Measurements from ENCODE around the gene OPTN.
"Not testable (repeated sequence)": the region's sequence is repeated elsewhere in the genome, so short reads cannot be mapped to it uniquely, and the experiment has no call there.

The OPTN gene

GRCh38 chr10:13087986-13088618 lies 11.9 kb upstream of the OPTN start:
- peak; percentile 59 for DNase-seq (ENCODE audit: low read depth)
- no peak overlapping the region for H3K4me3 ChIP-seq (ENCODE audit: low read depth, low read length)

DNA sequence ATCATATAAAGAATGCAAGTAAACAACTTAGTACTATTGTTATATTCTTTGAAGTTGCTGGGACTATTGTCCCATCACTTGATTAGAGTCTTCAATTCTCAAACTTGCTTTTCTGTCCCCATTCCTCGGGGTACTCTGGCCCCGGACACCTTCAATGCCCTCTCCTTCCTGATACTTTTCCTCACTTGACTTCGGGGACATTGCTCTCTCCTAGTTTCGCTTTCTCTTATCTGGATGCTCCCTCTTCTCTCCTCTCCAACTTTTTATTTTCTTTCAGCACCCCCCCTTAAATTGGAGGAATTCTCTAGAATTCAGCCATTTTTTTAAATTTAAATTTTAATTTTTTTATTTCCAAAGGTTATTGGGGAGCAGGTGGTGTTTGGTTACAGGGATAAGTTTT lies 10.6 kb upstream of the OPTN start:
- H3K4me3 ChIP-seq (ENCODE audit: low read depth, low read length), result no peak overlapping the region

GRCh38 chr10:13090289-13090688 lies 9.7 kb upstream of the OPTN start:
- no peak for DNase-seq (ENCODE audit: low read depth)

More for the DNA sequence above, 10.6 kb upstream of the OPTN start:
- DNase-seq (ENCODE audit: low read depth), result no peak

GRCh38 chr10:13091801-13092200 lies 8.2 kb upstream of the OPTN start:
- H3K4me3 ChIP-seq (ENCODE audit: low read depth, low read length), result no peak overlapping the region
- DNase-seq (ENCODE audit: low read depth), result no peak

More at GRCh38 chr10:13090289-13090688, 9.7 kb upstream of the OPTN start:
- H3K4me3 ChIP-seq (ENCODE audit: low read depth, low read length), result no peak overlapping the region

GRCh38 chr10:13092291-13093102 lies 7.5 kb upstream of the OPTN start:
- no peak overlapping the region for H3K4me3 ChIP-seq (ENCODE audit: low read depth, low read length)
- peak; percentile 36 for DNase-seq (ENCODE audit: low read depth)

- not testable (repeated sequence) for DNase-seq (ENCODE audit: low read depth)
Measured at GRCh38 chr10:13094082-13094481, 5.9 kb upstream of the OPTN start.

GRCh38 chr10:13095094-13095493 lies 4.9 kb upstream of the OPTN start:
- H3K4me3 ChIP-seq (ENCODE audit: low read depth, low read length), result no peak overlapping the region
- no peak for DNase-seq (ENCODE audit: low read depth)

More at GRCh38 chr10:13094082-13094481, 5.9 kb upstream of the OPTN start:
- H3K4me3 ChIP-seq (ENCODE audit: low read depth, low read length), result not testable (repeated sequence)

DNA sequence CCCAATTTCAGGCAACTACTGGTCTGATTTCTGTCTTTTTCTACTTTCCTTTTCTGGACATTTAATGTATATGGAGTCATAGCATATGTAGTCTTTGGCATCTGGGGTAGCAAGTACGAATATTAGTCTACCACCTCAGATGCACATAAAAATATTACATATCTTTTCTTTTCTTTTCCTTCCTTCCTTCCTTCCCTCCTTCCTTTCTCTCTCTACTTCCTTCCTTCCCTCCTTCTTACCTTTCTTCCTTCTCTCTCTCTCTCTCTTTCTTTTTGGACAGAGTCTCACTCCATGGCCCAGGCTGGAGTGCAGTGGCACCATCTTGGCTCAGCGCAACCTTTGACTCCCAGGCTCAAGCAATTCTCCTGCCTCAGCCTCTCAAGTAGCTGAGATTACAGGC lies 4.0 kb upstream of the OPTN start:
- no peak overlapping the region for H3K4me3 ChIP-seq (ENCODE audit: low read depth, low read length)
- DNase-seq (ENCODE audit: low read depth), result no peak

DNA sequence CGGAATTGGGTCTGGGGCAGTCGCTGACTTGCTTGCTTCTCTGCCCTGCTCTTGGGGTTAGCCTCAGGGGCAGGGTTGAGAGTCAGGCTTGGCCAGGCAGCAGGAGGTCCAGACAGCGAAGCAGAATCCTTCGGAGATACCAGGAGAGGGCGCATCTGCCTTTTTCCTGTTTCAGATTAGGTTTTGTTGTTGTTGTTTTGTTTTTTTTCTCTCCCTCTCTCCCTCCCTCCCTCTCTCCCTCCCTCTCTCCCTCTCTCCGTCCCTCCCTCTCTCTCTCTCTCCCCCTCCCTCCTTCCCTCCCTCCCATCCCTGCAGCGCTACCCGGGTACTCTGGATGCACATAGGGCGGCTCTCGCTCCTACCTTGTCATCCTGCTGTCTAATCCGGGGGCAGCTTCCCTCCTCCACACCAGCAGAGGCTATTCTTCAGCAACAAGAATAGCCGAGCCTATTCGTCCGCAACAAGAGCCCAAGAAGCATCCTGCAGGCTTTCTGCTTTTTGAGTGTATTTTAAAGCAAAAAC lies 758 bp upstream of the OPTN start:
- DNase-seq (ENCODE audit: low read depth), result peak; percentile 34
- H3K4me3 ChIP-seq (ENCODE audit: low read depth, low read length), result peak overlapping the region; percentile 79

DNA sequence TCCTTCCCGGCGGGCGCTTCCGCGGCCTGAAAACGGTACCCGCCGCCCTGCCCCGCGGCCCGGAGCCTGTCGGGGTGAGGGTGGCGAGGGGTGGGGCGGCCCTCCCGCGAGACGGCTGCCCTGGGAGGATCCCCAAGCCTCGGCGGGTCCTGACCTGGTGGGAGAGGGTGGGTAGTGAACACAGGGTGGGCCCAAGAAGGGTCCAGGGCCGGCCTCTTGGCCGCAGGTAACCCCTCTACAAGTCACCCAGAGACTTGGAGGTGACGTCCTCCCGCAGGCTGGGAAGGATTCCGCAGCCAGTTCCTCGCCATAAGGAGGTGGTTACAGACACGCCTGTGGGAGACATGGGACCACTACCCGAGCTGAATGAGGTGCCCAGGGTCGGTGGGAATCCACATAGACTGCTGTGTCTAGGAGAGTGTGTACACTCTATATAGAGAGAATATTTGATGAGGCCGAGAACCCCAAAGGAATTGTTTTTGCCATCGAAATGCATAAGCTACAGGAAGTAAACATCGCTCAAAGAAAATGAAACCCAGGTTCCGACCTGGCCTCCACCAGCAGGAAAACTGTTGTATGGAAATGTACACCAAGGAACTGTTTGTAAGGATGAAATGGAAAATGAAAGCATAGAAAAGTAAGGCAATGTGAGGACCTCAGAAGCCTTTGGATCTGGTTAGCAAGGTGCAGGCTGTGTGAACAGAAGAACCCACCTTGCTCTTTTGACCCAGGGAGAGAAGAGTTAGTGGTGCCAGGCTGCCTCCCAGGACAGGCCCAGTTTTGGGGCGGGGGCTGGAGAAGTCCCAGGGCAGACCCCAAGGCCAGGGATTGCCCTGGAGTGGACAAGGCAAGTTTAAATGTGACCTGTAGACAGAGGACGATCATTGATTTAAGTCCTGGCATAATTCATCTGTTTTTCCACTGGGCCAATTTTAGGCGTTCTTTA lies 659 bp downstream of the OPTN start:
- peak overlapping the region; percentile 79 for H3K4me3 ChIP-seq (ENCODE audit: low read depth, low read length)
- no peak for DNase-seq (ENCODE audit: low read depth)

DNA sequence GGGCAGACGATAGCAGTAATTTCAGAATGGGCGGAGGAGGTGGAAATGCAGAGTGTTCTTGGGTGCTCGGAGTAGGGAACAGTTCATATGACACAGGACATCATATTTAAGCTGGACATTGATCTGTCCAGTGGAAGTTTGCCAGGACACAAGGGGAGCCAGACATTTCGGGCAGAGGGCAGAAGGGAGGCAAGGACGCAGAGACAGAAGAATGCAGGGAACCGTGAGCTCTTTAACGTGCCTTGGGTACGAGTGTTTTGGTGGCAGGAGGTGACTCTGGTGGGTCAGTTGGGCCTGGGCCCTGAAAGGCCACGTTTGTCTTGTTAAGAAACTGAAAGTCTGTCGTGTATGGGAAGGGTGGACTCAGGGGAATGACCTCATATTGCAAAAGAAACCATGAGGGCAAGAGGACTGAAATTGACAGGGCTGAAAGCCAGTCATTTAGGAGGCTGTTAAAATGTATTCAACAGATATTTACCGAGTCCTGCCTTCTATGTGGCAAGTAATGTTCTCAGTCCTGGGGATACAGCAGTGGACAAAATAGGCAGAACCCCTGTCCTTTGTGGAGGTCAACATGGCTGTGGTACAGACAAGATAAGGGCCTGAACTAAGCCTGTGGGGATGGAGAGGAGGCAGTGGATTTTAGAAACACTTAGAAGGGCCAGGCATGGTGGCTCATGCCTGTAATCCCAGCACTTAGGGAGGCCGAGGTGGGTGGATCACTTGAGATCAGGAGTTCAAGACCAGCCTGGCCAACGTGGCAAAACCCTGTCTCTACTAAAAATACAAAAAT lies 2.2 kb downstream of the OPTN start:
- peak; percentile 15 for DNase-seq (ENCODE audit: low read depth)
- no peak overlapping the region for H3K4me3 ChIP-seq (ENCODE audit: low read depth, low read length)

DNA sequence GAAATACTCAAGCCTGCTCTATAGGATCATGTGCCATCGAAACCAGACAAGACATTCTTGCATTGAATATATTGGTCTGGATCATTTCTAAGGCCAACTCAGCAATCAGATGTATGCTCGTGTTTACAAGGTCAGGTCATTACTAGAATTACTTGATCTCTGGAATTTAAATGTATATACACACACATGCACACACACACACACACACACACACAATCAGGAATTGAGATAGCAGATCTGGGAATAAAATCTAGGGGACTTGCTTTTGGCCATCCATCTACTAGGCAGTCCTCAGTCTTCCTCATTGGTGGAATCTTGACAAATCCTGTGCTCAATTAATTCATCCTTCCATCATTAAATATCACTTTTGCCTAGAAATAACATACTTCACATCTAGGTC lies 3.6 kb downstream of the OPTN start:
- no peak overlapping the region for H3K4me3 ChIP-seq (ENCODE audit: low read depth, low read length)
- no peak for DNase-seq (ENCODE audit: low read depth)

DNA sequence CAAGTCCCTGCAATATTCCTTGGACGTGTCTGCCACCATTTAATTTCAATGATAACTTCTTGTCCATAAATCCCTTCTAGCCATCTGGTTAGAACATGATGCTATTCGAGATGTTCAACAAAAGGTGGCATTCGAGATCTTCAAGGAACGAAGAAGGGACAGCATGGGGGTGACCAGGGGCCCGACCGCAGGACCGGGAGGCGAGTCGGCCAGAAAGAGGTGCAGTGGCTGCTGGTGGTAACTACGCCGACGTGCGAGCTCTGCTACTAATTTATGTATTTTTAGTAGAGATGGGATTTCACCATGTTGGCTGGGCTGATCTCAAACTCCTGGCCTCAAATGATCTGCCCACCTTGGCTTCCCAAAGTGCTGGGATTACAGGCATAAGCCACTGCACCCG lies 4.7 kb downstream of the OPTN start:
- DNase-seq (ENCODE audit: low read depth), result no peak
- no peak overlapping the region for H3K4me3 ChIP-seq (ENCODE audit: low read depth, low read length)

DNA sequence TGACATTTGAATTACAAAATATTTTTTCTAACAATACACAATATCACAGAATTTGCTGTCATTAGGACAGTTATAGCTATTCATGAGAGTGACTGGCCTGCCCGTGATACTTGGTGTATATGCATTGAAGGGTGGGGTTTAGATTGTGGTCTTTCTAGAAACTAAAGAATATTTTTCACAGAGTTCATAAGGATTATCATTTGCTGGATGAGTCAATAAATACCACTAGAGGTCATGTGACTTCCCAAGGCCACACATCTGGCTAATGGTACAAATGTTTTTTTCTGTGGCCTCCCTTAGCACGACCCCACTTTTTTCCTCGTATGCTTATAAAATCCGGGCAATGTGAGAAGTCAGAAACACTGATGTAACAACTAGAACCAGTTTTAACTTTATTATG lies 5.2 kb downstream of the OPTN start:
- no peak for DNase-seq (ENCODE audit: low read depth)

DNA sequence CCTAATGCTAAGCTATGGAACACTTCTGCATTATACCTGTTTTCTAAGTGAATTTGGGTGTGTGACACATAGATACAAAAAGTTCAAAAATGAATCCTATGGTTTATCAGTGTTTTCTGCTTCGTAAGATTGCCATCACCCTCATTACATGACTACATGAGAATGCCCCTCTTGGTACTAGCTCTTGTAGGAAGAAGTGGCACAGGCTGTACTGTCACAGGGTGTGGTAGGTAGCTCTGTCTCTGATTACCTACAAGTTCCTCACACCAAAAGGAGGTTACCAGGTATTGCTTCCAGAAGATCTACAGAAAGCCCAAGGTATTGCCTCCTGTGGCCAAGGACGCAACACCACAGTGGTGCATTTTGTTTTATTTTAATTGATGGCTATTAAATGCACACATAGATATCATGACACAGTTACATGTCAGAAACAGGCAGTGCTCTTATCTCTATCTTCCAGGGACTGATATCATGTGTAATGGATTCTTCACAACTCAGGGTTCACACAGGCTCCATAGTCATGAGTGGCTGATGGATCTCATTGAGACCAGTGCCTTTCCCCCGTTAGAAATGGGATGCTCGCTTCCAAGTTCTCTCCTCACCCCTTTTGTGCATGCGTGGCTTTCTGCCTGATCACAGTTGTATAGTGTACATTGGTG lies 6.6 kb downstream of the OPTN start:
- DNase-seq (ENCODE audit: low read depth), result no peak

More for the DNA sequence above, 5.2 kb downstream of the OPTN start:
- no peak overlapping the region for H3K4me3 ChIP-seq (ENCODE audit: low read depth, low read length)

GRCh38 chr10:13110908-13111307 lies 10.9 kb downstream of the OPTN start:
- H3K4me3 ChIP-seq (ENCODE audit: low read depth, low read length), result no peak overlapping the region
- no peak for DNase-seq (ENCODE audit: low read depth)

More for the DNA sequence above, 6.6 kb downstream of the OPTN start:
- H3K4me3 ChIP-seq (ENCODE audit: low read depth, low read length), result no peak overlapping the region

DNA sequence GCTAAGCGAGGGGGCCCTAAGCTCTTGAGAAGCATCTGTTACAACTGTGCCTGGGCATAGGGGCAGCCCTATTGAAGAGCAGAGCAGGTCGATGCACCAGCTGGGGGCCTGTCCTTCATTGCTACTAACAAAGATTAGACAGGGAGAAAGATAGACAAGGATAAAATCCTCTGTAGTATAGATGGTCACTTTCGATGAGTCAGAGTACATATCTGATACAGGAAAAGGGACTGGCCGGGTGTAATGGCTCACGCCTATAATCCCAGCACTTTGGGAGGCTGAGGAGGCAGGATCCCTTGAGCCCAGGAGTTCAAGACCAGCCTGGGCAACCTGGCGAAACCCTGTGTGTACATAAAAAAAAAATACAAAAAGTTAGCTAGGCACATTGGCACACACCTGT lies 13.6 kb downstream of the OPTN start:
- no peak for DNase-seq (ENCODE audit: low read depth)
- no peak overlapping the region for H3K4me3 ChIP-seq (ENCODE audit: low read depth, low read length)
